HG03571 (cell line): ENCODE results near the gene ABCB6.

Experiments used
- ATAC-seq: cut with Tn5 transposase; IDR thresholded peaks from one replicate; pipeline ENCODE4 v1.9.1; 2021; ENCODE audit not compliant: unreplicated experiment

Gene ABCB6

GRCh38 chr2:219245899-219246230 is 27.1 kb upstream of the ABCB6 start:
- ATAC-seq = no peak

- peak; percentile 58 for ATAC-seq
These were observed 26.6 kb upstream of the ABCB6 start, which contains the start of the genes GLB1L and STK16 for GRCh38 chr2:219245148-219245898. GLB1L (minus strand) TSS chr2:219245444; CDS start chr2:219243573, 1,871 bp downstream. STK16 (plus strand) TSS chr2:219245479; CDS start chr2:219246000, 521 bp downstream.

GRCh38 chr2:219244789-219245147 is 26.0 kb upstream of the ABCB6 start:
- ATAC-seq = no peak

DNA sequence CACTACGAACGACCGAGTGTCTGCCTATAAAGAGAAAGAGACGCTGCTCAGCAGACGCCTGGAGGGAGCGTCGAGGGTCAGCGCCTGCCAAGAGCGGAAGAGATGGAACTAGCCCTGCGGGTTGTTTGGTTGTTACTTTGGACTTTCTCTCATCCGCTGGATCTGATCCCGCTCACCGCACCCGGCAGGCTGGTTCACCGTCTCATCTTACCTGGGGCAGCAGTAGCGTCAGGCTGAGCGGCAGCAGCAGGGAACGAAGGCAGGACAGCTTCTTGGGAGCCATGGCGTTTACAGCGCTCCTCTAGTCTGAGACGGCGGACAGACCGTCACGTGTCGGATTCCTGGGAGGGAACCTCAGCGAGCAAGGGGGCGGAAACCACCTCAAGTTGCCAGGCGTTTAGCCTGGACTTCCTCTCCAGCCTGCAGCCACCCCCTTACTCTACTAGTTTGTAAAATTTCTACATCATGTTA is 24.6 kb upstream of the ABCB6 start:
- no peak for ATAC-seq

DNA sequence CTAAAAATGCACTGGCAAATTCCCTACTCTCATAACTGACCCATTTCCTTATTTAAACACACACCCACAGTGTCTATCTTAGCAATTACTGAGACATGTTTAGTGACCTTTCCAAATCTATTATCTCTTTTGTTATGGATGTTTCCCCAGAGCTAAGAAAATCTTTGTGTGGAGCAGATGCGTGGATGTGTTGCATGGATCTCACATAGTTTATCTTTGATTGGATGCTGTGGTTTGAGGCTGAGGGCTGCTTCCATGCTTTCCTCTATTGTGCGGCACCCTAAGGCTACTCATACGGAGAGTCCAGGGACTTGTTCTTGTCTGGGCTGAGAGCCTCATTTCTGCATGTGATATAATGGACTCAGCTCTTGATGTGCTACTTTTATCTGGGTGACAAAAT is 15.6 kb upstream of the ABCB6 start:
- ATAC-seq = no peak

GRCh38 chr2:219230059-219230540 is 11.3 kb upstream of the ABCB6 start:
- ATAC-seq = no peak

GRCh38 chr2:219229305-219230058 is 10.7 kb upstream of the ABCB6 start, which contains the start of the genes ANKZF1 and ATG9A:
ANKZF1 (plus strand) TSS chr2:219229806; CDS start chr2:219230258, 452 bp downstream.
ATG9A (minus strand) TSS chr2:219229636; CDS start chr2:219228024, 1,612 bp downstream.
- ATAC-seq = peak; percentile 97

GRCh38 chr2:219228911-219229304 is 10.2 kb upstream of the ABCB6 start:
- no peak for ATAC-seq

GRCh38 chr2:219228041-219228910 is 9.5 kb upstream of the ABCB6 start:
- ATAC-seq = no peak

- ATAC-seq = no peak
These were observed 6.6 kb upstream of the ABCB6 start for GRCh38 chr2:219225350-219225749.

GRCh38 chr2:219223831-219224610 is 5.3 kb upstream of the ABCB6 start:
- ATAC-seq = no peak

DNA sequence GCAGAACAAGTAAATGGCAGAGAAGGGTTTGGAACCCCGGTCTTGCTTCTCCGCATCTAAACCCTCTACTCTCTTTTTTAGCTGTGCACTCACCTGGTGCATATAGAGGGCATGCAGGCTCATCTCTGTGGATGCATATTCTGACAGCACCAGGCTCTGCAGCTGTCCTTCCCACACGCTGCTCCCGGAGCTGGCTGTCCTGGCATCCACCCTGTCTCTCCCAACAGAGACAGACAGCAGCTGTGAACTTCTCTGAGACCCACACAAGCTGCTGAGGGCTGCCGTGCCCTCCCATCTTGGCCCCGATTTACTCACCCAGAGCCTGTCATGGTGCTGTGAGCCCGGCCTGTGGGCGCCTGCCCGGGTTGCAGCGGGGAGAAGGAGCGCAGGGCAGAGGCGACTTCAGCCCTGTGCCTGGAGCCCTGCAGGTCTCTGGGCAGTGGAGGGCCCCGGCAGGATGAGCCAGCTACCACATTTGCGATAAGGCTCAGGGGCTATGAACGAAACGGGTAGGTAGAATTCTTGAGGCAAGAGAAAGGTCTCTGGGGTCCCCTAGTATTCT is 3.3 kb upstream of the ABCB6 start:
- no peak for ATAC-seq

- ATAC-seq = no peak
These were observed 2.1 kb upstream of the ABCB6 start for GRCh38 chr2:219220652-219221402.

GRCh38 chr2:219219784-219220532 is 1.2 kb upstream of the ABCB6 start:
- ATAC-seq = no peak

- peak; percentile 17 for ATAC-seq
These were observed 484 bp downstream of the ABCB6 start for GRCh38 chr2:219218217-219218731.

GRCh38 chr2:219216535-219216915 is 2.2 kb downstream of the ABCB6 start:
- ATAC-seq = no peak

DNA sequence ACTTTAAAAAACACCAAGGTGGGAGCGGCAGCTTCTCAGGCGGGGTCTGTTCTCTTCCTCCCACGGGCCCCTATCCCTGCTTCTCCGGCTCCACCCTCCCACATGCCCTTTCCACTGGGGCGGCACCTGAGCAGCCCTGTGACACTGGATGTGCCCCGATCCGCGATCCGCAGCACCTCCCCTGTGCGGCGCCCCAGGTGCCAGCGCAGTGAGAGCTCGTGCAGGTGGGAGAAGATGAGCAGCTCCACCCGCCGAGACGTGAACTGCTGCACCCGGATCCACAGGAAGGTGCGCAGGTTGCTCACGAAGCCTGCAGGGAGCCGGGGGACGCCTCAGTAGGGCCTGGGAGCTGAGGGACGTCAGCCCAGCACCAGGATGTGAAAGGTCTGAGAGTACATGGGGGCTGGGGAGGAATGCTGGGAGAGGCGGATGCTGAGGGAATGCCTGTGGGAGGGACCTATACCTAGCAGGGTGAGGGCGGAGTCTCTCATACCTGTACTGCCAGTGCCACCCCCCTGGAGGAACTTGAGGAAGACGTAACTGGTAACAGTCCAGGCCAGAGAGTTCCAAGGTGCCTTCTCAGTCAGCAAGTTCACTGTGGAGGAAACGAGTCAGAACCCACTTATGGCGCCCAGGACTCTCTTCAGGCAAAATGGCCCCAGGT is 2.8 kb downstream of the ABCB6 start:
- ATAC-seq = no peak

DNA sequence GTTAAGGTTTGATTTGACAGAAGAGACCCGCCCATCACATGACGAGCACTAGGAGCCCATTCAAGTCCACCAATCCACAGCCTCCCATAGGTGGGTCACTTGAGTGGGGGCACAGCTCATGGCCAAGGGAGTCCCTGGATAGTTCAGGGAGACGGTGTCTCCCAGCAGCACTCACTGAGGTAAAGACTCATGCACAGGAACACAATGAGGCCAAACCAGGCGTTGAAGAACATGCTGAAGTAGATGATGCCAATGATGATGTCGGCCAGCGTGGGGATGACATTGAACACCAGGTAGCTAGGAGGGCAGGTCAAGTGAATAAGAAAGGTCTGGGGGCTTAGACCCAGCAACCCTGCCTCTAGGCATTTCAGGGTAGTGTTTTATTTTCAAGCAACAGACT is 4.0 kb downstream of the ABCB6 start:
- ATAC-seq = no peak
